ENCODE results near the gene ADPRHL1.
"Not testable (repeated sequence)": the region's sequence is repeated elsewhere in the genome, so short reads cannot be mapped to it uniquely, and the experiment has no call there.

Gene ADPRHL1

DNA sequence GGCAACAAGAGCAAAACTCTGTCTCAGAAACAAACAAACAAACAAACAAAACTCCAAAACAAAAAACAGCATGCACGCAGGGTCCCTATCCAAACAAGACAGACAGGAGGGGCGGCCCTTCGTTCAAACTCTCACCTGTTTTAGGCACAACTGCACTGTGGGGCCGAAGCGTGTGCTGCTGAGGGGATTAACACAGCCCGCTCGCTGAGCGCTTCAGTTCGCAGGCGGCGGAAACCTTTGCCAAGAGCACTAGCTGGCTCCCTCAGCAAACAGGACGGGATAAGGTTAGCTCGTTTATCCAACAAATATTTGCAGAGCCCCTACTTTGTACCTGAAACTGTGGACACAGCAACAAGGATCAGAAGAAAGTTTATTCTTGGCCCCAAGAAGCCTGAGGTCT lies 1.6 kb upstream of the ADPRHL1 start:
- no peak for DNase-seq

- DNase-seq: no peak
Observed at GRCh38 chr13:113452466-113452865, 822 bp downstream of the ADPRHL1 start.

GRCh38 chr13:113451951-113452421 lies 1.3 kb downstream of the ADPRHL1 start:
- no peak for DNase-seq

- DNase-seq: not testable (repeated sequence)
Observed at GRCh38 chr13:113450861-113451620, 2.2 kb downstream of the ADPRHL1 start.

- not testable (repeated sequence) for DNase-seq
Observed at GRCh38 chr13:113450348-113450744, 2.9 kb downstream of the ADPRHL1 start.

GRCh38 chr13:113449693-113450347 lies 3.5 kb downstream of the ADPRHL1 start:
- DNase-seq: no peak

GRCh38 chr13:113448885-113449692 lies 4.2 kb downstream of the ADPRHL1 start:
- no peak for DNase-seq

DNA sequence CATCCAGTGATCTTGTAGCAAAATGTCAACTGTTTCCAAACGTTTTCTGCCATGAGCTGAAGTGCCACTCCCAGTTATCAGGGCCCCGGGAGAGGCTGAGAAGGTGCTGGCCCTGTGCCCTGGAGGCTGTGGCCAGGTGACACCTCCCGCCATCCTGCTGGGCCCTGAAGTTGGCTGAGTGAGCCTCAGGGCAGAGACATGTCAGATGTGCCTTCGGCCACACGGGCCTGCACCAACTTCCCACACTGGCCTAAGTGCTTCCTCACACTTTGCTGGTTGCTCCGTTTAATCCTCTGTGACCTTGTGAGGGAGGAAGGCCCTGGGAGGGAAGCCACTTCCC lies 4.8 kb downstream of the ADPRHL1 start:
- no peak for DNase-seq

- DNase-seq: no peak
Observed at GRCh38 chr13:113447596-113447995, 5.7 kb downstream of the ADPRHL1 start.

GRCh38 chr13:113446488-113446854 lies 6.8 kb downstream of the ADPRHL1 start:
- no peak for DNase-seq

- no peak for DNase-seq
Observed at GRCh38 chr13:113445791-113446487, 7.3 kb downstream of the ADPRHL1 start.

GRCh38 chr13:113443991-113444390 lies 9.3 kb downstream of the ADPRHL1 start:
- no peak for DNase-seq

DNA sequence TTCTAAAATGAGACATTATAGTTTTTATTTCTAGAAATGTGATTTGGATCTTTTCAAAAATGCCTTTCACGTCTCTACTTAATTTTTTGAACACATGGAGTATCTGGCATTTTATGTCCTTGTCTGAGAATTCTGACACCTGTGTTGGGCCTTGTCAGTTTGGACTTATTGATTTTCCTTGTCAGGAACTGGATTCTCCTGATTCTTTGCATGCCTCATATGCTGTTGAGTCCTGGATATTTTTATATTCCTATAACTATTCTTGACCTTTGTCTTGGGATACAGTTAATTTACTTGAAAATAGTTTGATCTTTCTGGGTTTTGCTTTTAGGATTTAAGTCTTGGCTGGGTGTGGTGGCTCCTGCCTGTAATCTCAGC lies 10.3 kb downstream of the ADPRHL1 start:
- no peak for DNase-seq

GRCh38 chr13:113442354-113442984 lies 10.8 kb downstream of the ADPRHL1 start:
- no peak for DNase-seq

- DNase-seq: no peak
Observed at GRCh38 chr13:113441661-113442060, 11.6 kb downstream of the ADPRHL1 start.

DNA sequence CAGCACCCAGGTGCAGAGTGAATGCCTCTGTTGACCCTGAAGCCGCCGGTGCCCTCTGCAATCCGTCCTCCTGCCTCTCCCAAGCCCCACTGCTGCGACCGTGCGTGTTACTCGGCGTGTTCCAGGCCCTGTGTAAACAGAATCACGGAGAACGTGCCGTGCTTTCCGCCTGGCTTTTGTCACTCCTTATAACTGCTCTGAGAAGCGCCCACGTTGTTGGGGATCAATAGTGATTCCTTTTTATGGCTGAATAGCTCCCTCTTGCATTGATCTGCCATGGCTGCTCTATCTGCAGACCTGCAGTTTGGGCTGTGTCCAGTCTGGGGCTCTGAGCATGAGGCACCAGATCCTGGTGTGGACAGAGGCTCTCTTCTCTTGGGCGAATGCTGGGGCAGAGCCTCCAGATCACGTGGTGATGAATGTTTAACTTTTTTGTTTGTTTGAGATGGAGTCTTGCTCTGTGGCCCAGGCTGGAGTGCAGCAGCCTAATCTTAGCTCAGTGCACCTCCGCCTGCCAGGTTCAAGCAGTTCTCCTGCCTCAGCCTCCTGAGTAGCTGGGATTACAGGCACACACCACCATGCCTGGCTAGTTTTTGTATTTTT lies 15.8 kb downstream of the ADPRHL1 start:
- DNase-seq: no peak

DNA sequence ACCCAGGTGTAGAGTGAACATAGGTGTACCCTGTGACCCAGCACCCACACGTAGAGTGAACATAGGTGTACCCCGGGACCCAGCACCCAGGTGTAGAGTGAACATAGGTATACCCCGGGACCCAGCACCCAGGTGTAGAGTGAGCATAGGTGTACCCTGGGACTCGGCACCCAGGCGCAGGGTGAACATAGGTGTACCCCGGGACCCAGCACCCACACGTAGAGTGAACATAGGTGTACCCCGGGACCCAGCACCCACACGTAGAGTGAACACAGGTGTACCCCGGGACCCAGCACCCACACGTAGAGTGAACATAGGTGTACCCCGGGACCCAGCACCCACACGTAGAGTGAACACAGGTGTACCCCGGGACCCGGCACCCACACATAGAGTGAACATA lies 16.4 kb downstream of the ADPRHL1 start:
- not testable (repeated sequence) for DNase-seq

GRCh38 chr13:113435907-113436306 lies 17.4 kb downstream of the ADPRHL1 start:
- DNase-seq: not testable (repeated sequence)

- DNase-seq: no peak
Observed at GRCh38 chr13:113433391-113433916, 19.8 kb downstream of the ADPRHL1 start.

- no peak for DNase-seq
Observed at GRCh38 chr13:113432506-113433270, 20.6 kb downstream of the ADPRHL1 start.

DNA sequence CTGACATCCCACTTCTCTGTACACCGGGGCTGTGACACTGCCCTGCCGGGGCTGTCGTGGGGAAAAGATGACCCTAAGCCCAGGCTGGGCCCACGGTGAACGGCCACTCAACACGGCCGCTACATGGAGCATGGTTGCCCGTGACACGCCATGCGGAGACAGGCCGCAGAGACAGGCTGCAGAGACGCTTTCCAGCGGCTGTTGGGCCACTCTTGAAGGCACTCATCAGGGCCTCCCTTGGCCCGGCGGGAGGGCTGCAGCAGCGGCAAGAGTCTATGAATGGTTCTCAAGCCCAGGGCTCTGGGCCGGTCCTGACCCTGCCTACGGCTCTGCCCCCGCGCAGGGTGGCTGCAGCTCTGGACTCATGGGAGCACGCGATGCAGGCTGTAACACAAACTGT lies 22.1 kb downstream of the ADPRHL1 start:
- no peak for DNase-seq

Measured in fibroblast of skin of right quadriceps (primary cell).